Kidney (tissue), 14 donors: ENCODE results near the gene ACKR2. TPM values are rescaled to one million over a fixed set of nuclear protein-coding genes. Genes with fewer than 3 reads are reported as not detected.

Experiments used
- DNase-seq, 5 donors: peaks; one replicate each; pipeline ENCODE4 v3.0.0-alpha.2; 2013 to 2020
- FAIRE-seq: peaks from 2 replicates; lab custom pipeline; 2012; peaks lifted over from hg19 to GRCh38; lab: Jason Lieb, UNC
- H3K27ac ChIP-seq, 2 donors: one replicate each; pipeline ENCODE4 v1.7.0; 2013; ENCODE audit warnings: low read depth in 2 of 2, low read length in 2 of 2, inconsistent platforms in 1 of 2
- H3K27me3 ChIP-seq: one replicate; pipeline ENCODE4 v1.7.1; 2013; ENCODE audit warnings: low read length, inconsistent platforms; ENCODE audit not compliant: control insufficient read depth, insufficient read depth
- H3K36me3 ChIP-seq, 3 donors: one replicate each; pipeline versions ENCODE4 v1.7.0 to v1.7.1; 2013; ENCODE audit warnings: low read length in 3 of 3, control low read depth in 1 of 3, inconsistent platforms in 1 of 3; ENCODE audit not compliant: insufficient read depth in 3 of 3, control insufficient read depth in 2 of 3
- H3K4me1 ChIP-seq, 3 donors: one replicate each; pipeline versions ENCODE4 v1.7.0 to v1.7.1; 2013; ENCODE audit warnings: low read length in 3 of 3, inconsistent platforms in 1 of 3, low read depth in 1 of 3; ENCODE audit not compliant: control insufficient read depth in 2 of 3, insufficient read depth in 2 of 3
- H3K4me3 ChIP-seq, 3 donors: one replicate each; pipeline versions ENCODE4 v1.7.0 to v1.8.1; 2013; ENCODE audit warnings: low read length in 3 of 3, control low read depth in 1 of 3, inconsistent platforms in 1 of 3
- H3K9ac ChIP-seq, 3 donors: one replicate each; pipeline versions ENCODE4 v1.7.0 to v1.7.1; 2013; ENCODE audit warnings: low read length in 3 of 3, control low read depth in 1 of 3, inconsistent platforms in 1 of 3
- H3K9me3 ChIP-seq, 3 donors: one replicate each; pipeline versions ENCODE4 v1.7.0 to v1.7.1; 2013; ENCODE audit warnings: low read length in 3 of 3, control low read depth in 1 of 3, inconsistent platforms in 1 of 3; ENCODE audit not compliant: control insufficient read depth in 2 of 3, insufficient read depth in 1 of 3
- intact Hi-C: fragments of 100-400 bp; cut with DNase I; formaldehyde crosslinking; loops from one replicate; pipeline ENCODE4 v1.11.1; 2022
- polyA plus RNA-seq: library from polyadenylated mRNA; stranded (reverse); fragments of 350-450 nt; fragmentation: Illumina TruSeq; extraction: RNeasy Lipid Tissue Mini Kit (QIAGEN cat#74804); gene quantifications from one replicate; pipeline ENCODE4 v1.2.3, GENCODE V29; 2014; ENCODE audit warnings: low read depth, low replicate concordance; ENCODE audit not compliant: insufficient read depth
- total RNA-seq: library from RNA; stranded (reverse); fragmentation: NEBNext Ultra II Directional; extraction: Animal tissue kit (Norgen Biotek cat#: 25700); gene quantifications from one replicate; pipeline ENCODE4 v1.2.1, GENCODE V29; 2021
- TF ChIP-seq, protein P1 (sequence below): IDR thresholded peaks from 3 replicates; pipeline ENCODE4 v1.5.1; 2012; ENCODE audit warnings: mild to moderate bottlenecking, moderate library complexity, borderline replicate concordance; ENCODE audit not compliant: insufficient read depth; ENCODE audit errors: extremely low read depth
- donor health status: control.
- donor health status: control.
- donor health status: control.
- donor health status: control.
- donor health status: control.
- donor health status: DM: yes; HTN: yes; CAD: no.
- donor health status: Normal renal cell carcinoma (clear cell type).

The ACKR2 gene
- total and polyA plus RNA-seq, 2 donors from 2014 or later = 0.86 to 8.9 TPM

DNA sequence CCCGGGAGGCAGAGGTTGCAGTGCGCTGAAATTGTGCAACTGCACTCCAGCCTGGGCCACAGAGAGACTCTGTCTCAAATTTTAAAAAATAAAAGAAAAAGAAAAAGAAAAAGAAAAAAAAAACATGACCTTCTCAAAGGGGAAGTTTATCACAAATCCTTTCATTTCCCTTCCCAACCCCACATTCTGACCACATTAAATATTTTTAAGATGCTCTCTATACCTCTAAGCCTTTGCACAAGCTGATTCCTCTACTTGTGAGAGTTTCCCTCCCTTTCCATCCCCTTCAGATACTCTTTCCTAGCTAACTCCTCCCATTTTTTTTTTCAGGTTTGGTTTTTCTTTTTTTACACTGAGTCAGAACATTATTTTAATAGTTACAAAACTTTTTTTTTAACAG, 9.0 kb upstream of the ACKR2 start:
- H3K4me3 ChIP-seq = no peak overlapping the region
- H3K9ac ChIP-seq = no peak overlapping the region
- DNase-seq (no peak), FAIRE-seq (peak; percentile 19)
- H3K36me3 ChIP-seq = no peaks in the 10 kb centered on the region
- intact Hi-C loops = no loop called here
- TF ChIP-seq, protein P1, sequence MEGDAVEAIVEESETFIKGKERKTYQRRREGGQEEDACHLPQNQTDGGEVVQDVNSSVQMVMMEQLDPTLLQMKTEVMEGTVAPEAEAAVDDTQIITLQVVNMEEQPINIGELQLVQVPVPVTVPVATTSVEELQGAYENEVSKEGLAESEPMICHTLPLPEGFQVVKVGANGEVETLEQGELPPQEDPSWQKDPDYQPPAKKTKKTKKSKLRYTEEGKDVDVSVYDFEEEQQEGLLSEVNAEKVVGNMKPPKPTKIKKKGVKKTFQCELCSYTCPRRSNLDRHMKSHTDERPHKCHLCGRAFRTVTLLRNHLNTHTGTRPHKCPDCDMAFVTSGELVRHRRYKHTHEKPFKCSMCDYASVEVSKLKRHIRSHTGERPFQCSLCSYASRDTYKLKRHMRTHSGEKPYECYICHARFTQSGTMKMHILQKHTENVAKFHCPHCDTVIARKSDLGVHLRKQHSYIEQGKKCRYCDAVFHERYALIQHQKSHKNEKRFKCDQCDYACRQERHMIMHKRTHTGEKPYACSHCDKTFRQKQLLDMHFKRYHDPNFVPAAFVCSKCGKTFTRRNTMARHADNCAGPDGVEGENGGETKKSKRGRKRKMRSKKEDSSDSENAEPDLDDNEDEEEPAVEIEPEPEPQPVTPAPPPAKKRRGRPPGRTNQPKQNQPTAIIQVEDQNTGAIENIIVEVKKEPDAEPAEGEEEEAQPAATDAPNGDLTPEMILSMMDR = no peak
- no peaks in the 10 kb centered on the region for H3K9me3 ChIP-seq
- no peak overlapping the region for H3K27ac ChIP-seq
- H3K4me1 ChIP-seq = peaks cover 2 to 15% (median 14%) of the 10 kb centered on the region in 3 donors
- no peaks in the 10 kb centered on the region for H3K27me3 ChIP-seq

DNA sequence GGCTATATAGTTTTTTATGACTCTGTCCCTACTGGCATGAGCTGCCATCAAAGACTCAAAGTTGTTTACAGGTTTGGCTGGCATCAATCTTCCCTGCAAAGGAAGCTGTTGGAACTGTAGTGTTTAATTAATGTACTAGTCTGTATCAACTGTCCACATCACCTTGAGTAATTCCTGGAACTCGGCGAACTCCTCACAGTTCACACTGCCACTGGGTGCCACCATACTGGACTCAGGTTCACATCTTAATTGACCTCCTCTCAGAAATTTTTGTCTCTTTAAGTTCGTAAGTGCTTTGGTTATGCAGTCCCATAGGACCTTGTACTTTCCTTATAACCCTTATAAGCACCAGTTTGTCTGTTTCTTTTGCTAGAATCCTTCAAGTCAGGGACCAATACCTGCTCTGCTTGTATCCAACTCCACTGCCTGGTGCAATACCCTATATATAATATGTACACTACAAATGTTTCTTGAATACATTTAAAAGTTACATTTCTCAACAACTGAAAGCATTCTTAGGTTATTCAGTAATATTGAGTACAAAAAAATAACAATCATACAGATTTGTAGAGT, 8.1 kb upstream of the ACKR2 start:
- TF ChIP-seq, protein P1 = no peak
- no peak overlapping the region for H3K27ac ChIP-seq
- FAIRE-seq (no peak), DNase-seq (no peak)
- H3K9me3 ChIP-seq = no peaks in the 10 kb centered on the region
- H3K4me3 ChIP-seq = no peak overlapping the region
- no peak overlapping the region for H3K9ac ChIP-seq
- H3K36me3 ChIP-seq = no peaks in the 10 kb centered on the region
- no peaks in the 10 kb centered on the region for H3K27me3 ChIP-seq
- H3K4me1 ChIP-seq = peaks cover 2 to 15% (median 15%) of the 10 kb centered on the region in 3 donors
- intact Hi-C loops = no loop called here

DNA sequence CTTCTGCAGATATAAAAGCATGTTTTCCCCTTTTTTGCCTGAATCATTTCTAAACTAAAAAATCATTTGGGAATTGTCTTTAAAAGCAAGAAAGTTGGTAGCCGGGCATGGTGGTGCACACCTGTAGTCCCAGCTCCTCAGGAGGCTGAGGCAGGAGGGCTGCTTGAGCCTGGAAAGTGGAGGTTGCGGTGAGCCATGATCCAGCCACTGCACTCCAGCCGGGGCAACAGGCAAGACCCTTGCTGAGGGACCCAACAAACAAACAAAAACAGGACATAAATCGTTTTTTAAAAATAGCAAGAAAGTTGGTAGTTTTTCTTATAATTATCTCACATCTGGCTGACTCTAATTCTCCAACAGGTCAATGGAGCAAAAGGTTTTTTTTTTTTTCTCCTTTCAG, 7.5 kb upstream of the ACKR2 start:
- no peak overlapping the region for H3K27ac ChIP-seq
- H3K27me3 ChIP-seq = no peaks in the 10 kb centered on the region
- H3K9me3 ChIP-seq = no peaks in the 10 kb centered on the region
- H3K4me3 ChIP-seq = peak overlapping the region in 1 of 3 donors; percentile 3
- no peak overlapping the region for H3K9ac ChIP-seq
- DNase-seq (no peak), FAIRE-seq (no peak)
- TF ChIP-seq, protein P1 = no peak
- intact Hi-C loops = no loop called here
- no peaks in the 10 kb centered on the region for H3K36me3 ChIP-seq
- H3K4me1 ChIP-seq = peaks cover 2 to 15% (median 15%) of the 10 kb centered on the region in 3 donors

DNA sequence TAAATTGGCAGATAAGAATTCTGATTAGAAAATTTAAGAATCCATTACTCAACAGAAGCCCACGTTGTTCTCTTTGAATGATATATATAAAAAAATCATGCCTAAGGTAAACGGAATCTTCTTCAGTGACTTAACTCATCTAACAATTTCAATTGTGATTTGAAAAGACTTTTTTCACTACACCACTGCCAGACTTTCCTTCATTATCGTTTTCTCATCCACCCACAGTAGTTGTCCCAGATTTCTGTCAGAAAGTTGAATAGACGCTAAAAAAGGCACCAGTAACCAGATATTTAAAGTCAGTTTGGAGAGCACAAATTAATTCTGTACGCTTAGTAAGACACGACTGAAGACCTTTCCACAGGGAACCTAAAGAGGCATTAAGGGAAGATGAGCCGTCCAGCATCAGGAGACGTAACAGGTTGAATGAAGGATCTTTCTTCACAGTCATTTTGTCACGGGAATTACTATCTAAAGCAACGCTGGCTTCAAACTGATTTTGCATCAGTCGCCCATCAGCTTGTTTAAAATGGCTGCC, 6.3 kb upstream of the ACKR2 start:
- no peaks in the 10 kb centered on the region for H3K9me3 ChIP-seq
- H3K4me3 ChIP-seq = peak overlapping the region; percentile 86 to 94 (median 88)
- peak overlapping the region; percentile 97 to 99 for H3K27ac ChIP-seq
- intact Hi-C loops = no loop called here
- H3K36me3 ChIP-seq = no peaks in the 10 kb centered on the region
- DNase-seq (no peak), FAIRE-seq (no peak)
- TF ChIP-seq, protein P1 = no peak
- H3K27me3 ChIP-seq = no peaks in the 10 kb centered on the region
- peaks cover 2 to 15% (median 15%) of the 10 kb centered on the region in 3 donors for H3K4me1 ChIP-seq
- peak overlapping the region; percentile 54 to 95 (median 90) for H3K9ac ChIP-seq
